Measurements from ENCODE around the gene CTNNA1. TPM values are rescaled to one million over a fixed set of nuclear protein-coding genes. Genes with fewer than 3 reads are reported as not detected.

CTNNA1 gene
- total and polyA plus RNA-seq, 2 donors from 2014 or later = 177 to 463 TPM

GRCh38 chr5:138932171-138932810 is 179.1 kb downstream of the CTNNA1 start:
- no peak overlapping the region for H3K27ac ChIP-seq (ENCODE audit: low read depth in 2 of 2, low read length in 2 of 2)
- intact Hi-C loops (cut with DNase I) = no loop called here
- peaks cover 0 to 21% (median 5%) of the 10 kb centered on the region in 3 donors for H3K4me1 ChIP-seq (ENCODE audit: control insufficient read depth in 2 of 3, insufficient read depth in 2 of 3, low read depth in 1 of 3, low read length in 3 of 3)
- FAIRE-seq = no peak
- H3K9me3 ChIP-seq (ENCODE audit: control insufficient read depth in 2 of 3, insufficient read depth in 1 of 3, low read length in 3 of 3) = no peaks in the 10 kb centered on the region
- H3K36me3 ChIP-seq (ENCODE audit: control insufficient read depth in 2 of 3, insufficient read depth in 3 of 3, low read length in 3 of 3) = peaks cover 17 to 45% (median 39%) of the 10 kb centered on the region in 3 donors
- TF ChIP-seq CTCF (IDR thresholded peaks at IDR 0.05; ENCODE audit: borderline replicate concordance, extremely low read depth, insufficient read depth) = peak; percentile 9
- H3K27me3 ChIP-seq (ENCODE audit: control insufficient read depth, insufficient read depth, low read length) = no peaks in the 10 kb centered on the region
- H3K4me3 ChIP-seq (ENCODE audit: low read length in 3 of 3) = no peak overlapping the region
- no peak overlapping the region for H3K9ac ChIP-seq (ENCODE audit: low read length in 3 of 3)
- DNase-seq = peak in 1 of 5 donors; percentile 71

- no peaks in the 10 kb centered on the region for H3K27me3 ChIP-seq (ENCODE audit: control insufficient read depth, insufficient read depth, low read length)
- no peaks in the 10 kb centered on the region for H3K9me3 ChIP-seq (ENCODE audit: control insufficient read depth in 2 of 3, insufficient read depth in 1 of 3, low read length in 3 of 3)
- H3K4me1 ChIP-seq (ENCODE audit: control insufficient read depth in 2 of 3, insufficient read depth in 2 of 3, low read depth in 1 of 3, low read length in 3 of 3) = peaks cover 0 to 11% (median 2%) of the 10 kb centered on the region in 3 donors
- no peak for TF ChIP-seq CTCF (IDR thresholded peaks at IDR 0.05; ENCODE audit: borderline replicate concordance, extremely low read depth, insufficient read depth)
- no peak overlapping the region for H3K27ac ChIP-seq (ENCODE audit: low read depth in 2 of 2, low read length in 2 of 2)
- intact Hi-C loops (cut with DNase I) = no loop called here
- no peak for DNase-seq
- peaks cover 14 to 41% (median 39%) of the 10 kb centered on the region in 3 donors for H3K36me3 ChIP-seq (ENCODE audit: control insufficient read depth in 2 of 3, insufficient read depth in 3 of 3, low read length in 3 of 3)
- no peak overlapping the region for H3K9ac ChIP-seq (ENCODE audit: low read length in 3 of 3)
- no peak overlapping the region for H3K4me3 ChIP-seq (ENCODE audit: low read length in 3 of 3)
- no peak for FAIRE-seq
Observed at GRCh38 chr5:138933522-138934290, 180.5 kb downstream of the CTNNA1 start.

- DNase-seq = peak in 1 of 5 donors; percentile 73
- FAIRE-seq = no peak
- TF ChIP-seq CTCF (IDR thresholded peaks at IDR 0.05; ENCODE audit: borderline replicate concordance, extremely low read depth, insufficient read depth) = no peak
- H3K9me3 ChIP-seq (ENCODE audit: control insufficient read depth in 2 of 3, insufficient read depth in 1 of 3, low read length in 3 of 3) = no peaks in the 10 kb centered on the region
- peaks cover 14 to 37% (median 37%) of the 10 kb centered on the region in 3 donors for H3K36me3 ChIP-seq (ENCODE audit: control insufficient read depth in 2 of 3, insufficient read depth in 3 of 3, low read length in 3 of 3)
- no peak overlapping the region for H3K27ac ChIP-seq (ENCODE audit: low read depth in 2 of 2, low read length in 2 of 2)
- intact Hi-C loops (cut with DNase I) = no loop called here
- no peak overlapping the region for H3K9ac ChIP-seq (ENCODE audit: low read length in 3 of 3)
- H3K27me3 ChIP-seq (ENCODE audit: control insufficient read depth, insufficient read depth, low read length) = no peaks in the 10 kb centered on the region
- no peak overlapping the region for H3K4me3 ChIP-seq (ENCODE audit: low read length in 3 of 3)
- H3K4me1 ChIP-seq (ENCODE audit: control insufficient read depth in 2 of 3, insufficient read depth in 2 of 3, low read depth in 1 of 3, low read length in 3 of 3) = no peaks in the 10 kb centered on the region
Observed at GRCh38 chr5:138934971-138935370, 181.7 kb downstream of the CTNNA1 start.

Data from kidney (tissue), 14 donors.